GM23248 (cell line): ENCODE data around the gene DNAAF9. TPM values are rescaled to one million over a fixed set of nuclear protein-coding genes. Genes with fewer than 3 reads are reported as not detected.

Experiments
- DNase-seq: peaks from one replicate; pipeline ENCODE4 v3.0.0-alpha.2; 2015
- H2AFZ ChIP-seq: fragments of 200-600 bp; sonication (generic); 2 replicates; pipeline ENCODE4 v1.6.1; 2016; ENCODE audit warnings: antibody characterized with exemption
- H3F3A ChIP-seq: fragments of 200-600 bp; sonication (generic); 2 replicates; pipeline ENCODE4 v1.6.1; 2016; ENCODE audit warnings: mild to moderate bottlenecking, antibody characterized with exemption, mixed run types; ENCODE audit not compliant: insufficient read depth
- H3K27ac ChIP-seq: fragments of 200-600 bp; sonication (generic); 2 replicates; pipeline ENCODE4 v1.5.1; 2016; ENCODE audit warnings: mild to moderate bottlenecking
- H3K27me3 ChIP-seq: fragments of 200-600 bp; sonication (generic); replicated peaks from 2 replicates; pipeline ENCODE4 v1.6.1; 2016; ENCODE audit warnings: mild to moderate bottlenecking; ENCODE audit not compliant: insufficient read depth
- H3K36me3 ChIP-seq: fragments of 200-600 bp; sonication (generic); 2 replicates; pipeline ENCODE4 v1.6.1; 2016; ENCODE audit warnings: low read depth, mild to moderate bottlenecking
- H3K4me1 ChIP-seq: fragments of 200-600 bp; sonication (generic); 2 replicates; pipeline ENCODE4 v1.6.1; 2016; ENCODE audit warnings: mild to moderate bottlenecking; ENCODE audit not compliant: insufficient read depth
- H3K4me2 ChIP-seq: fragments of 200-600 bp; sonication (generic); one replicate; pipeline ENCODE4 v1.6.1; 2016; ENCODE audit warnings: mild to moderate bottlenecking; ENCODE audit not compliant: unreplicated experiment
- H3K4me3 ChIP-seq: fragments of 200-600 bp; sonication (generic); 2 replicates; pipeline ENCODE4 v1.5.1; 2016; ENCODE audit warnings: mild to moderate bottlenecking
- H3K79me2 ChIP-seq: fragments of 200-600 bp; sonication (generic); 2 replicates; pipeline ENCODE4 v1.6.1; 2016; ENCODE audit warnings: mild to moderate bottlenecking; ENCODE audit not compliant: insufficient read depth
- H3K9ac ChIP-seq: fragments of 200-600 bp; sonication (generic); 2 replicates; pipeline ENCODE4 v1.6.1; 2016; ENCODE audit warnings: mild to moderate bottlenecking
- H3K9me2 ChIP-seq: fragments of 200-600 bp; sonication (generic); 2 replicates; pipeline ENCODE4 v1.6.1; 2016; ENCODE audit warnings: mixed run types, mild to moderate bottlenecking, moderate library complexity; ENCODE audit not compliant: insufficient read depth
- H3K9me3 ChIP-seq: fragments of 200-600 bp; sonication (generic); one replicate; pipeline ENCODE4 v1.6.1; 2017; ENCODE audit warnings: low read depth
- H4K20me1 ChIP-seq: fragments of 200-600 bp; sonication (generic); 2 replicates; pipeline ENCODE4 v1.6.0; 2016; ENCODE audit not compliant: insufficient read depth
- EZH2 ChIP-seq: fragments of 200-600 bp; sonication (generic); IDR thresholded peaks from 2 replicates; pipeline ENCODE4 v1.6.1; 2018; ENCODE audit warnings: antibody characterized with exemption, mild to moderate bottlenecking; ENCODE audit not compliant: insufficient read depth, poor library complexity, severe bottlenecking
- EZH2phosphoT487 ChIP-seq: fragments of 200-600 bp; sonication (generic); IDR thresholded peaks from 2 replicates; pipeline ENCODE4 v1.6.1; 2018; ENCODE audit warnings: antibody characterized with exemption, moderate library complexity, mild to moderate bottlenecking, low read depth; ENCODE audit not compliant: insufficient read depth
- WGBS, 2 experiments: methylation state at CpG; one replicate each; pipeline ENCODE4 v1.1.6; 2015 to 2017; ENCODE audit warnings: low lambda C conversion rate in 2 of 2, low coverage in 1 of 2; ENCODE audit errors: missing lambda C conversion rate in 2 of 2; 5-methylcytosine and 5-hydroxymethylcytosine counted together
- in situ Hi-C: fragments of 300-500 bp; cut with MboI; formaldehyde crosslinking; loops from 2 replicates; pipeline ENCODE4 v1.15.0; 2020
- polyA plus RNA-seq: library from polyadenylated mRNA; unstranded; fragments of >200 nt; fragmentation: Nextera tagmentation; extraction: Ambion mirVana; gene quantifications from 2 replicates; pipeline ENCODE4 v1.2.1, GENCODE V29; 2016
- total RNA-seq: library from RNA; depleted of rRNA; stranded (reverse); fragments of >200 nt; shearing (Covaris generic); gene quantifications from 2 replicates; pipeline ENCODE4 v1.2.3, GENCODE V29; 2014

DNAAF9 gene
- total and polyA plus RNA-seq, 2 experiments from 2014 or later, result 4.6 to 12.4 TPM

DNA sequence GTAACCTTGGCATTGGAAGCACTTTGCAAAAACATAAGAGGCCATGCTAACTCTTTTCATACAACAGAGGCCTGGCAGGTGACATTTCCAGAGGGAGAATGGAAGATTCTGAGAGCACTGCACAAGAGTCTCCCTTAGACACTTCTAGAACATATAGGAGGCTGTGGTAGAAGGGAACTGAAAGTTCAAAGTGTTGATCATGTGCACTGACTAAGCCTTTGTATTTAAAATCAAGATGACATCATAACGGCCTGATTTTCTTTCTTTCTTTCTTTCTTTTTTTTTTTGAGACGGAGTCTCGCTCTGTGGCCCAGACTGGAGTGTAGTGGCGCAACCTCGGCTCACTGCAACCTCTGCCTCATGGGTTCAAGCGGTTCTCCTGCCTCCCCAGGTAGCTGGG, 26.8 kb upstream of the DNAAF9 start:
- H3K9me3 ChIP-seq, result no peaks in the 10 kb centered on the region
- DNase-seq, result no peak
- no peaks in the 10 kb centered on the region; the same call in 1 of the 2 replicates for H3K27me3 ChIP-seq
- H3K4me3 ChIP-seq, result no peak overlapping the region
- H3K4me1 ChIP-seq, result no peaks in the 10 kb centered on the region
- H3K36me3 ChIP-seq, result no peaks in the 10 kb centered on the region
- TF ChIP-seq EZH2 (no peak), EZH2phosphoT487 (no peak)
- H3K79me2 ChIP-seq, result no peaks in the 10 kb centered on the region
- H3K9ac ChIP-seq, result no peak overlapping the region
- H3F3A ChIP-seq, result no peaks in the 10 kb centered on the region
- H3K4me2 ChIP-seq, result no peak overlapping the region
- 68 to 71% methylated on average over 6 of the region's 6 CpGs for WGBS, 2 experiments
- no peak overlapping the region for H2AFZ ChIP-seq
- no peak overlapping the region for H3K27ac ChIP-seq
- H3K9me2 ChIP-seq, result no peaks in the 10 kb centered on the region
- no peaks in the 10 kb centered on the region for H4K20me1 ChIP-seq
- in situ Hi-C loops, result no loop called here

GRCh38 chr20:3433744-3434143, 26.3 kb upstream of the DNAAF9 start:
- TF ChIP-seq EZH2, result no peak
- no peak for TF ChIP-seq EZH2phosphoT487
- DNase-seq, result no peak
- Histone ChIP-seq H3K4me3 (no peak overlapping the region), H3K9me2 (no peaks in the 10 kb centered on the region), H3K36me3 (no peaks in the 10 kb centered on the region), H3K4me1 (no peaks in the 10 kb centered on the region), H3K27me3 (no peaks in the 10 kb centered on the region), H3K27ac (no peak overlapping the region), H3K9me3 (no peaks in the 10 kb centered on the region), H2AFZ (no peak overlapping the region), H3K9ac (no peak overlapping the region), H3K79me2 (no peaks in the 10 kb centered on the region), H3F3A (no peaks in the 10 kb centered on the region), H4K20me1 (no peaks in the 10 kb centered on the region), H3K4me2 (no peak overlapping the region)
- WGBS, 2 experiments, result 74 to 79% methylated on average over 3 of the region's 3 CpGs
- in situ Hi-C loops, result no loop called here

DNA sequence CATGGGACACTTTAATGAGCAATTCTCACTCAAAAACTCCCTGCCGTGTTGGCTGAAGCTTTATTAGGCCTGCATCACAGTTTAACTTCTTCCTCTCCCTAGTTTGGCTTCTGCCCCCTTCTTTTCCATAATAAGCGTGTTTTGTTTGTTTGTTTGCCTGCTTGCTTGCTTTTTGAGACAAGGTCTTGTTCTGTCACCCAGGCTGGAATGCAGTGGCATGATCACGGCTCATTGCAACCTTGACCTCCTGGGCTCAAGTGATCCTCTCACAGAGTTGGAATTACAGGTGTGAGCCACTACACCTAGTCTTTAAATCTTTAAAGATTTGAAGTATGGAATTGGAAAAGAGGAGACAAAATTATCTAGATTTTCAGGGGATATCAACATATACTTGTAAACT, 25.4 kb upstream of the DNAAF9 start:
- no peaks in the 10 kb centered on the region for H3K27me3 ChIP-seq
- in situ Hi-C loops, result no loop called here
- no peaks in the 10 kb centered on the region for H3K36me3 ChIP-seq
- H2AFZ ChIP-seq, result no peak overlapping the region
- H4K20me1 ChIP-seq, result no peaks in the 10 kb centered on the region
- H3F3A ChIP-seq, result no peaks in the 10 kb centered on the region
- H3K9me3 ChIP-seq, result no peaks in the 10 kb centered on the region
- 50 to 55% methylated on average over 3 of the region's 3 CpGs for WGBS, 2 experiments
- H3K9ac ChIP-seq, result no peak overlapping the region
- H3K4me2 ChIP-seq, result no peak overlapping the region
- H3K4me3 ChIP-seq, result no peak overlapping the region
- H3K9me2 ChIP-seq, result no peaks in the 10 kb centered on the region
- no peak for DNase-seq
- TF ChIP-seq EZH2, result no peak
- no peak for TF ChIP-seq EZH2phosphoT487
- H3K4me1 ChIP-seq, result no peaks in the 10 kb centered on the region
- H3K79me2 ChIP-seq, result no peaks in the 10 kb centered on the region
- no peak overlapping the region for H3K27ac ChIP-seq

DNA sequence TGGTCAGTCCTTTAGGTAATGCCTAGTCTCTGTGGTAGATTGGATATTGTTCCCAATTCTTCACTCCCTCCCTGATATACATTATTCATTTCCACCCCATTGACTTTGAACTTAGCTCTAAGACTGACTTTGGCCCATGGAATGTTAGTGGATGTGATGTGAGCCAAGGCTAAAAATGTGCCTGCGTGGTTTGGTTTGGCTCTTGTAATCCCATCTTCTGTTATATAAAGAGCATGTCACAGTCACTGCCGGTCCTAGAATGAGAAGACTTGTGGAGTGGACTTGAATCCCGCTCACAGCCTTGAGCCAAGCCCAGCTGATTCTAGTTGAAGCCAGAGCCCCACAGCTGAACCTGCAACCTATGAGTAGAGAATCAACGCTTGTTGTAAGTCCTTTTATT, 23.6 kb upstream of the DNAAF9 start:
- in situ Hi-C loops, result no loop called here
- Histone ChIP-seq H3K36me3 (no peaks in the 10 kb centered on the region), H3K4me3 (no peak overlapping the region), H3K4me2 (no peak overlapping the region), H3K27ac (no peak overlapping the region), H3K79me2 (no peaks in the 10 kb centered on the region), H3K4me1 (no peaks in the 10 kb centered on the region), H4K20me1 (no peaks in the 10 kb centered on the region), H3F3A (no peaks in the 10 kb centered on the region), H3K9ac (no peak overlapping the region), H3K9me2 (no peaks in the 10 kb centered on the region), H3K27me3 (no peaks in the 10 kb centered on the region), H3K9me3 (no peaks in the 10 kb centered on the region), H2AFZ (no peak overlapping the region)
- DNase-seq, result peak; percentile 5
- TF ChIP-seq EZH2 (no peak), EZH2phosphoT487 (no peak)
- WGBS, 2 experiments, result 82 to 86% methylated on average over 4 of the region's 4 CpGs
